Measurements from ENCODE around the gene SSPN. TPM values are rescaled to one million over a fixed set of nuclear protein-coding genes. Genes with fewer than 3 reads are reported as not detected.
A peak's percentile ranks its signal among the peaks of the same experiment; 100 is the strongest.

SSPN gene
- 100 to 1,000 TPM in 10 of 12 donors, 10 to 100 TPM in 2; 46.0 to 258 (median 142) TPM for polyA plus RNA-seq (ENCODE audit: insufficient read length in 12 of 12)
- long read RNA-seq, donor 1, full-length matches to known transcripts: 8 of 8 reads
- long read RNA-seq, donor 1, partial matches to known transcripts: 0 of 8 reads
- long read RNA-seq, donor 1, other reads (novel, unspliced or antisense): 0 of 8 reads
- long read RNA-seq, donor 2, transcript SSPN-201 (3 exons, 2,788 nt): major isoform, 80 of 80 reads
- long read RNA-seq, donor 2, partial matches to known transcripts: 0 of 80 reads
- long read RNA-seq, donor 2, other reads (novel, unspliced or antisense): 0 of 80 reads
- long read RNA-seq, donor 3, transcript SSPN-201 (3 exons, 2,788 nt): major isoform, 28 of 28 reads
- long read RNA-seq, donor 3, partial matches to known transcripts: 0 of 28 reads
- long read RNA-seq, donor 3, other reads (novel, unspliced or antisense): 0 of 28 reads
- long read RNA-seq, donor 4, transcript SSPN-201 (3 exons, 2,788 nt): major isoform, 15 of 15 reads
- long read RNA-seq, donor 4, partial matches to known transcripts: 0 of 15 reads
- long read RNA-seq, donor 4, other reads (novel, unspliced or antisense): 0 of 15 reads
- long read RNA-seq, donor 5: 0 reads
- long read RNA-seq, donor 6, transcript SSPN-201 (3 exons, 2,788 nt): major isoform, 30 of 30 reads
- long read RNA-seq, donor 6, partial matches to known transcripts: 0 of 30 reads
- long read RNA-seq, donor 6, other reads (novel, unspliced or antisense): 0 of 30 reads
- long read RNA-seq, donor 7, full-length matches to known transcripts: 36 of 46 reads
- long read RNA-seq, donor 7, partial matches to known transcripts: 10 of 46 reads
- long read RNA-seq, donor 7, other reads (novel, unspliced or antisense): 0 of 46 reads
- long read RNA-seq, donor 8, transcript SSPN-201 (3 exons, 2,788 nt): major isoform, 57 of 72 reads
- long read RNA-seq, donor 8, partial matches to known transcripts: 15 of 72 reads
- long read RNA-seq, donor 8, other reads (novel, unspliced or antisense): 0 of 72 reads
- long read RNA-seq, donor 9, full-length matches to known transcripts: 21 of 21 reads
- long read RNA-seq, donor 9, partial matches to known transcripts: 0 of 21 reads
- long read RNA-seq, donor 9, other reads (novel, unspliced or antisense): 0 of 21 reads
- long read RNA-seq, donor 10, full-length matches to known transcripts: 52 of 84 reads
- long read RNA-seq, donor 10, partial matches to known transcripts: 32 of 84 reads
- long read RNA-seq, donor 10, other reads (novel, unspliced or antisense): 0 of 84 reads
- long read RNA-seq, donor 11, full-length matches to known transcripts: 43 of 57 reads
- long read RNA-seq, donor 11, partial matches to known transcripts: 14 of 57 reads
- long read RNA-seq, donor 11, other reads (novel, unspliced or antisense): 0 of 57 reads

- DNase-seq: peak; percentile 82
Observed at GRCh38 chr12:26195250-26195640, at the start of gene SSPN. SSPN (plus strand) TSS chr12:26195573; CDS start chr12:26195673, 100 bp downstream.

- no peak for DNase-seq
Observed at GRCh38 chr12:26148291-26148690, 47.1 kb upstream of the SSPN start.

- no peak for DNase-seq
Observed at GRCh38 chr12:26149968-26150500, 45.3 kb upstream of the SSPN start.

GRCh38 chr12:26150736-26151450 is 44.5 kb upstream of the SSPN start:
- DNase-seq: peak; percentile 36

GRCh38 chr12:26152507-26153102 is 42.8 kb upstream of the SSPN start:
- no peak for DNase-seq

- no peak for DNase-seq
Observed at GRCh38 chr12:26153421-26154154, 41.8 kb upstream of the SSPN start.

GRCh38 chr12:26156201-26156871 is 39.0 kb upstream of the SSPN start:
- DNase-seq: no peak

- DNase-seq: no peak
Observed at GRCh38 chr12:26157001-26157400, 38.4 kb upstream of the SSPN start.

- DNase-seq: no peak
Observed at GRCh38 chr12:26158078-26158764, 37.2 kb upstream of the SSPN start.

GRCh38 chr12:26162174-26162573 is 33.2 kb upstream of the SSPN start:
- DNase-seq: no peak

GRCh38 chr12:26162905-26163304 is 32.5 kb upstream of the SSPN start:
- DNase-seq: no peak

- DNase-seq: no peak
Observed at GRCh38 chr12:26164118-26164517, 31.3 kb upstream of the SSPN start.

GRCh38 chr12:26172013-26172412 is 23.4 kb upstream of the SSPN start:
- DNase-seq: no peak

GRCh38 chr12:26172539-26172938 is 22.8 kb upstream of the SSPN start:
- no peak for DNase-seq

- no peak for DNase-seq
Observed at GRCh38 chr12:26172946-26173552, 22.3 kb upstream of the SSPN start.

GRCh38 chr12:26176725-26177124 is 18.6 kb upstream of the SSPN start:
- DNase-seq: no peak

- no peak for DNase-seq
Observed at GRCh38 chr12:26177283-26177682, 18.1 kb upstream of the SSPN start.

- no peak for DNase-seq
Observed at GRCh38 chr12:26179826-26180225, 15.5 kb upstream of the SSPN start.
